PFSK-1 (cell line): Measurements from ENCODE around the gene SRRM5.

Experiments used
- FOXP2 ChIP-seq: optimal IDR thresholded peaks from 2 replicates; pipeline ENCODE3; 2011; ENCODE audit warnings: borderline replicate concordance, control low read depth, inconsistent platforms; ENCODE audit not compliant: insufficient read depth; ENCODE audit errors: extremely low read length, extremely low read depth
- POLR2AphosphoS5 ChIP-seq: IDR thresholded peaks from 2 replicates; pipeline ENCODE4 v1.6.1; 2012; ENCODE audit warnings: low read depth, mild to moderate bottlenecking, control low read depth, low read length, moderate library complexity
- SIN3A ChIP-seq: IDR thresholded peaks from 2 replicates; pipeline ENCODE4 v1.6.1; 2012; ENCODE audit warnings: mild to moderate bottlenecking, low read length, moderate library complexity, borderline replicate concordance; ENCODE audit not compliant: insufficient read depth
- TAF1 ChIP-seq: IDR thresholded peaks from 2 replicates; pipeline ENCODE4 v1.6.1; 2012; ENCODE audit warnings: low read length, control low read depth, borderline replicate concordance; ENCODE audit not compliant: insufficient read depth
- TF ChIP-seq, protein P1 (sequence below), 2 experiments: IDR thresholded peaks; 2 replicates each; pipeline versions ENCODE4 v1.6.1 to v1.8.0; 2011 to 2012; ENCODE audit warnings: low read depth in 2 of 2, low read length in 2 of 2, control low read depth in 1 of 2, inconsistent platforms in 1 of 2, mild to moderate bottlenecking in 1 of 2, moderate library complexity in 1 of 2; ENCODE audit not compliant: insufficient read depth in 1 of 2

DNA sequence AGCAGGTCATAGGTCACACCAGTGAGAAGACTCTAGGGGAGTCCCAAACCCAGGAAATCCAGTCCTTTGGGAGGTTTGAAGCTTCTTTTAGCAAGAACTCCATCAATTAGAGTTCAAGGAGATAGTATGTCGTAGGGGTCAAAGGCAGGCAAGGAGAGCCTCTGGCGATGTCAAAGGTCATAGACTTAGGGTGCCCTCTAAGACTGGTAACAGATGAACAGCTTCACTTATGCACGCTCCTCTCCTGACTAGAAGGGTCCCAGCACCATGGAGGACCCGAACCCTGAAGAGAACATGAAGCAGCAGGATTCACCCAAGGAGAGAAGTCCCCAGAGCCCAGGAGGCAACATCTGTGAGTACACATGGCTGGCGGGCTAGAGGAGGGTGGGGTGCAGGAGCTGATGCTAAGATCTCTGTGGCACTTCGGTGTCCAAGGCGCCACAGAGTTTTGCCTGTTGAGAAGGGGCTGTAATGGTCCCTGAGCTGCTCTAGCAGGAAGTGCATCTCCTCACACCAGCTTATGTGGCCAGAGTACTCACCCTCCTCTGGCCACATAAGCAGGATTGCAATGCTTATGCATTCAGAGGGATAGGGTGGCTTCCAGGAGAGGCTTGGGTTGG is 14.9 kb upstream of the SRRM5 start:
- TF ChIP-seq FOXP2: no peak
- TF ChIP-seq, protein P1, sequence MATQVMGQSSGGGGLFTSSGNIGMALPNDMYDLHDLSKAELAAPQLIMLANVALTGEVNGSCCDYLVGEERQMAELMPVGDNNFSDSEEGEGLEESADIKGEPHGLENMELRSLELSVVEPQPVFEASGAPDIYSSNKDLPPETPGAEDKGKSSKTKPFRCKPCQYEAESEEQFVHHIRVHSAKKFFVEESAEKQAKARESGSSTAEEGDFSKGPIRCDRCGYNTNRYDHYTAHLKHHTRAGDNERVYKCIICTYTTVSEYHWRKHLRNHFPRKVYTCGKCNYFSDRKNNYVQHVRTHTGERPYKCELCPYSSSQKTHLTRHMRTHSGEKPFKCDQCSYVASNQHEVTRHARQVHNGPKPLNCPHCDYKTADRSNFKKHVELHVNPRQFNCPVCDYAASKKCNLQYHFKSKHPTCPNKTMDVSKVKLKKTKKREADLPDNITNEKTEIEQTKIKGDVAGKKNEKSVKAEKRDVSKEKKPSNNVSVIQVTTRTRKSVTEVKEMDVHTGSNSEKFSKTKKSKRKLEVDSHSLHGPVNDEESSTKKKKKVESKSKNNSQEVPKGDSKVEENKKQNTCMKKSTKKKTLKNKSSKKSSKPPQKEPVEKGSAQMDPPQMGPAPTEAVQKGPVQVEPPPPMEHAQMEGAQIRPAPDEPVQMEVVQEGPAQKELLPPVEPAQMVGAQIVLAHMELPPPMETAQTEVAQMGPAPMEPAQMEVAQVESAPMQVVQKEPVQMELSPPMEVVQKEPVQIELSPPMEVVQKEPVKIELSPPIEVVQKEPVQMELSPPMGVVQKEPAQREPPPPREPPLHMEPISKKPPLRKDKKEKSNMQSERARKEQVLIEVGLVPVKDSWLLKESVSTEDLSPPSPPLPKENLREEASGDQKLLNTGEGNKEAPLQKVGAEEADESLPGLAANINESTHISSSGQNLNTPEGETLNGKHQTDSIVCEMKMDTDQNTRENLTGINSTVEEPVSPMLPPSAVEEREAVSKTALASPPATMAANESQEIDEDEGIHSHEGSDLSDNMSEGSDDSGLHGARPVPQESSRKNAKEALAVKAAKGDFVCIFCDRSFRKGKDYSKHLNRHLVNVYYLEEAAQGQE (IDR thresholded peaks at IDR 0.05; ENCODE audit: insufficient read depth in 1 of 2, low read depth in 2 of 2, low read length in 2 of 2): no peak
- no peak for TF ChIP-seq POLR2AphosphoS5
- TF ChIP-seq TAF1: no peak
- no peak for TF ChIP-seq SIN3A
